Skeletal muscle satellite cell (primary cell): ENCODE measurements around the gene LRRK2.
A peak's percentile ranks its signal among the peaks of the same experiment; 100 is the strongest.

Experiments
- H3K27me3 ChIP-seq: 2 replicates; pipeline ENCODE4 v1.7.0; 2013; ENCODE audit warnings: low read length; ENCODE audit not compliant: control insufficient read depth, insufficient read depth
- H3K36me3 ChIP-seq: 2 replicates; pipeline ENCODE4 v1.7.0; 2013; ENCODE audit warnings: mild to moderate bottlenecking, control low read depth, low read length; ENCODE audit not compliant: insufficient read depth
- H3K4me1 ChIP-seq: 2 replicates; pipeline ENCODE4 v1.7.0; 2013; ENCODE audit warnings: low read length; ENCODE audit not compliant: control insufficient read depth, insufficient read depth
- H3K4me2 ChIP-seq: 2 replicates; pipeline ENCODE4 v1.7.0; 2013; ENCODE audit warnings: mild to moderate bottlenecking, low read length
- H3K4me3 ChIP-seq: 2 replicates; pipeline ENCODE4 v1.7.0; 2013; ENCODE audit warnings: low read length
- H3K9ac ChIP-seq: 2 replicates; pipeline ENCODE4 v1.7.0; 2013; ENCODE audit warnings: mild to moderate bottlenecking, low read depth, low read length, moderate library complexity
- H3K9me3 ChIP-seq: replicated peaks from 2 replicates; pipeline ENCODE4 v1.7.0; 2013; ENCODE audit warnings: mild to moderate bottlenecking, control low read depth, low read length

Gene LRRK2

GRCh38 chr12:40216516-40217288 is 8.1 kb upstream of the LRRK2 start:
- no peak overlapping the region for H3K4me3 ChIP-seq
- H3K27me3 ChIP-seq = no peaks in the 10 kb centered on the region
- H3K9ac ChIP-seq = no peak overlapping the region
- no peaks in the 10 kb centered on the region for H3K9me3 ChIP-seq
- H3K4me1 ChIP-seq = peaks cover 10% of the 10 kb centered on the region
- no peak overlapping the region for H3K4me2 ChIP-seq
- H3K36me3 ChIP-seq = no peaks in the 10 kb centered on the region

- no peaks in the 10 kb centered on the region for H3K36me3 ChIP-seq
- peaks cover 16% of the 10 kb centered on the region for H3K4me1 ChIP-seq
- no peaks in the 10 kb centered on the region for H3K9me3 ChIP-seq
- H3K9ac ChIP-seq = no peak overlapping the region
- no peaks in the 10 kb centered on the region for H3K27me3 ChIP-seq
- no peak overlapping the region for H3K4me3 ChIP-seq
- no peak overlapping the region for H3K4me2 ChIP-seq
Measured at GRCh38 chr12:40219760-40220159, 5.0 kb upstream of the LRRK2 start.

- Histone ChIP-seq H3K9ac (no peak overlapping the region), H3K4me2 (no peak overlapping the region), H3K4me1 (peaks cover 28% of the 10 kb centered on the region), H3K36me3 (no peaks in the 10 kb centered on the region), H3K4me3 (no peak overlapping the region), H3K9me3 (no peaks in the 10 kb centered on the region), H3K27me3 (no peaks in the 10 kb centered on the region)
Measured at GRCh38 chr12:40222247-40222646, 2.5 kb upstream of the LRRK2 start.

- Histone ChIP-seq H3K4me2 (peak overlapping the region; percentile 94), H3K36me3 (no peaks in the 10 kb centered on the region), H3K9ac (peak overlapping the region; percentile 92), H3K4me3 (peak overlapping the region; percentile 81), H3K27me3 (no peaks in the 10 kb centered on the region), H3K9me3 (no peaks in the 10 kb centered on the region), H3K4me1 (peaks cover 28% of the 10 kb centered on the region)
Measured at GRCh38 chr12:40223646-40224045, 1.2 kb upstream of the LRRK2 start.

GRCh38 chr12:40225337-40225983 is 663 bp downstream of the LRRK2 start:
- peak overlapping the region; percentile 94 for H3K4me2 ChIP-seq
- no peaks in the 10 kb centered on the region for H3K9me3 ChIP-seq
- peak overlapping the region; percentile 92 for H3K9ac ChIP-seq
- no peaks in the 10 kb centered on the region for H3K36me3 ChIP-seq
- H3K4me3 ChIP-seq = peak overlapping the region; percentile 81
- no peaks in the 10 kb centered on the region for H3K27me3 ChIP-seq
- peaks cover 28% of the 10 kb centered on the region for H3K4me1 ChIP-seq

GRCh38 chr12:40225984-40226602 is 1.3 kb downstream of the LRRK2 start:
- H3K9ac ChIP-seq = no peak overlapping the region
- no peaks in the 10 kb centered on the region for H3K36me3 ChIP-seq
- H3K4me1 ChIP-seq = peaks cover 28% of the 10 kb centered on the region
- no peaks in the 10 kb centered on the region for H3K9me3 ChIP-seq
- H3K4me3 ChIP-seq = peak overlapping the region; percentile 81
- H3K4me2 ChIP-seq = peak overlapping the region; percentile 94
- H3K27me3 ChIP-seq = no peaks in the 10 kb centered on the region

- Histone ChIP-seq H3K36me3 (no peaks in the 10 kb centered on the region), H3K9ac (peak overlapping the region; percentile 27), H3K4me1 (peaks cover 28% of the 10 kb centered on the region), H3K27me3 (no peaks in the 10 kb centered on the region), H3K4me2 (peak overlapping the region; percentile 94), H3K4me3 (peak overlapping the region; percentile 44), H3K9me3 (no peaks in the 10 kb centered on the region)
Measured at GRCh38 chr12:40226705-40227104, 1.9 kb downstream of the LRRK2 start.

GRCh38 chr12:40227447-40227846 is 2.6 kb downstream of the LRRK2 start:
- Histone ChIP-seq H3K9me3 (no peaks in the 10 kb centered on the region), H3K4me3 (no peak overlapping the region), H3K36me3 (no peaks in the 10 kb centered on the region), H3K4me1 (peaks cover 28% of the 10 kb centered on the region), H3K4me2 (no peak overlapping the region), H3K27me3 (no peaks in the 10 kb centered on the region), H3K9ac (no peak overlapping the region)

- Histone ChIP-seq H3K36me3 (no peaks in the 10 kb centered on the region), H3K9me3 (no peaks in the 10 kb centered on the region), H3K4me1 (peaks cover 28% of the 10 kb centered on the region), H3K4me2 (no peak overlapping the region), H3K9ac (no peak overlapping the region), H3K4me3 (no peak overlapping the region), H3K27me3 (no peaks in the 10 kb centered on the region)
Measured at GRCh38 chr12:40228727-40229126, 3.9 kb downstream of the LRRK2 start.

GRCh38 chr12:40229690-40230651 is 5.2 kb downstream of the LRRK2 start:
- Histone ChIP-seq H3K9me3 (no peaks in the 10 kb centered on the region), H3K4me3 (no peak overlapping the region), H3K36me3 (no peaks in the 10 kb centered on the region), H3K27me3 (no peaks in the 10 kb centered on the region), H3K9ac (no peak overlapping the region), H3K4me2 (no peak overlapping the region), H3K4me1 (peaks cover 20% of the 10 kb centered on the region)

GRCh38 chr12:40232602-40233001 is 7.8 kb downstream of the LRRK2 start:
- Histone ChIP-seq H3K4me3 (no peak overlapping the region), H3K36me3 (no peaks in the 10 kb centered on the region), H3K4me2 (no peak overlapping the region), H3K9me3 (no peaks in the 10 kb centered on the region), H3K4me1 (no peaks in the 10 kb centered on the region), H3K9ac (no peak overlapping the region), H3K27me3 (no peaks in the 10 kb centered on the region)
